SK-N-MC (cell line): Measurements from ENCODE around the gene TRIM8.

Experiments
- DNase-seq: peaks from one replicate; pipeline ENCODE4 v3.0.0-alpha.2; 2011; ENCODE audit warnings: low read depth, low spot score
- H3K27ac ChIP-seq: fragments of 200-600 bp; sonication (generic); 2 replicates; pipeline ENCODE4 v1.5.1; 2016; ENCODE audit warnings: mixed run types
- H3K36me3 ChIP-seq: fragments of 200-600 bp; sonication (generic); 2 replicates; pipeline ENCODE4 v1.6.1; 2017; ENCODE audit warnings: antibody characterized with exemption, low read length, mixed read lengths; ENCODE audit not compliant: insufficient read depth
- H3K4me3 ChIP-seq: fragments of 200-600 bp; sonication (generic); 2 replicates; pipeline ENCODE4 v1.5.1; 2016
- H3K9ac ChIP-seq: fragments of 200-600 bp; sonication (generic); 2 replicates; pipeline ENCODE4 v1.8.0; 2017; ENCODE audit warnings: mixed run types, mixed read lengths; ENCODE audit not compliant: insufficient read length
- H3K9me3 ChIP-seq: fragments of 200-600 bp; sonication (generic); 2 replicates; pipeline ENCODE4 v1.6.1; 2017; ENCODE audit warnings: low read depth, mild to moderate bottlenecking, antibody characterized with exemption, low read length, moderate library complexity, mixed read lengths
- EZH2 ChIP-seq: fragments of 200-600 bp; sonication (generic); IDR thresholded peaks from one replicate; pipeline ENCODE4 v1.6.1; 2017; ENCODE audit warnings: antibody characterized with exemption
- FOXP2 ChIP-seq: optimal IDR thresholded peaks from 2 replicates; pipeline ENCODE3; 2011; ENCODE audit warnings: mild to moderate bottlenecking, moderate library complexity; ENCODE audit not compliant: insufficient read depth; ENCODE audit errors: extremely low read length, control extremely low read depth
- POLR2AphosphoS5 ChIP-seq: IDR thresholded peaks from 2 replicates; pipeline ENCODE4 v1.6.1; 2012; ENCODE audit warnings: mild to moderate bottlenecking, low read depth, low read length, borderline replicate concordance

Gene TRIM8

DNA sequence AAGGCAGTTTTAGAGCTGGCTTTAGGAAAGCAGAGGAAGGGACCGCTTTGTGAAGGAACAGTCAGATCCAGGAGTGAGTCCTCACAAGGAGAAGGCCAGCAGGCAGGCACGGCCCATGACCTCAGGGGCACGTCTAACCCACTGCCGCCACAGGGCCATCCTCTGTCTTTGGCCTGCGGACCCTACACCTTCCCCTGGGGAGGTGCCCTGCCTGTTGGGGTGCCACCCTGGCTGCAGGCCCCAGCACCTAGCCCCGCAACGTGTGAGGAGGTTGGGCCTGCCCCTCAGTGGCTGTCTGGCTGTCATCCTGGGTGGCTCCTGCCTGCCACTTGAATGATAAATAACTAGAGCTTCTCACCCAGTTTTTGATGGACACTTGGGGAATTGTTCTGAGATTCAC lies 31.0 kb upstream of the TRIM8 start:
- Histone ChIP-seq H3K9ac (no peak overlapping the region), H3K36me3 (no peaks in the 10 kb centered on the region; the same call in 1 of the 2 replicates), H3K4me3 (no peak overlapping the region), H3K27ac (no peak overlapping the region), H3K9me3 (no peaks in the 10 kb centered on the region)
- DNase-seq = no peak
- no peak for TF ChIP-seq EZH2

DNA sequence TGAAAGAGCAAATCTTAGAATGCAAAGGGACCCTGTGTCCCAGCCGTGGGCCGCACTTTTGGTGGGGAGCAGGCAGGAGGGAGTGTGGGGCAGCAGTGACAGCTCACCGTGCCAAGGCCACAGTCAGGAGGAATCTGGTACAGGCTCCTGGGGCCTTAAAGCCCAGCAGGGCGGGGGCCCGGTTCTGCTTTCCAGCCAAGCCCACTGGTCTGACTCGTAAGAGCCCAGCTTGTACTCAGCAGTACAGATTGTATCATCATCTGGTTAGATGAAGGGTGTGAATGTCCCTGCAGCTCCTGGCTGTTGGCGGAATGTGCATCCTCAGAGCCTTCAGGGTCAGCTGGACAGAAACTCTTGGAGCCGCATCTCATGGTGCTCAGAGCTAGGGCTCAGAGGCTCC lies 30.5 kb upstream of the TRIM8 start:
- Histone ChIP-seq H3K9me3 (no peaks in the 10 kb centered on the region), H3K4me3 (no peak overlapping the region), H3K36me3 (no peaks in the 10 kb centered on the region; the same call in 1 of the 2 replicates), H3K27ac (no peak overlapping the region), H3K9ac (no peak overlapping the region)
- DNase-seq = no peak
- no peak for TF ChIP-seq POLR2AphosphoS5
- TF ChIP-seq EZH2 = no peak
- no peak for TF ChIP-seq FOXP2

DNA sequence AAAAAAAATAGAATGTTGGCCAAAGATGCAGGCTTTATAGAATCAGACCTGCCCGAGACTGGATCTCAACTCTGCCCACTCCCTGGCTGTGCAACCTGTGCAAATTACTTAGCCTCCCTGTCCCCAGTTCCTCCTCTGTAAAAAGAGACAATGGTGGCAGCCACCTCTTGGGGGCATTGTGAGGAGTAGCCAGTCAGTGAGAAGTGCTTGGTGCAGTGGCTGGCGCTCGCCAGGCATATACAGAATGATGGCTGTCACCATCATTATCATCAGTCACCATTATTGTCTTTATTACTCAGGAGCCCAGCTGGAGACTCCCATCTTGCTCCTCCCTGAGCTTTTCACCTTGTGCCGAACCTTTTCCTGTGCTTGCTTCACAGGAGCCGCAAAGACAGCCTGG lies 29.4 kb upstream of the TRIM8 start:
- no peak overlapping the region for H3K9ac ChIP-seq
- no peak overlapping the region for H3K4me3 ChIP-seq
- H3K27ac ChIP-seq = no peak overlapping the region
- no peaks in the 10 kb centered on the region; the same call in 1 of the 2 replicates for H3K36me3 ChIP-seq
- no peaks in the 10 kb centered on the region for H3K9me3 ChIP-seq
- TF ChIP-seq FOXP2 (no peak), POLR2AphosphoS5 (no peak)
- no peak for DNase-seq

DNA sequence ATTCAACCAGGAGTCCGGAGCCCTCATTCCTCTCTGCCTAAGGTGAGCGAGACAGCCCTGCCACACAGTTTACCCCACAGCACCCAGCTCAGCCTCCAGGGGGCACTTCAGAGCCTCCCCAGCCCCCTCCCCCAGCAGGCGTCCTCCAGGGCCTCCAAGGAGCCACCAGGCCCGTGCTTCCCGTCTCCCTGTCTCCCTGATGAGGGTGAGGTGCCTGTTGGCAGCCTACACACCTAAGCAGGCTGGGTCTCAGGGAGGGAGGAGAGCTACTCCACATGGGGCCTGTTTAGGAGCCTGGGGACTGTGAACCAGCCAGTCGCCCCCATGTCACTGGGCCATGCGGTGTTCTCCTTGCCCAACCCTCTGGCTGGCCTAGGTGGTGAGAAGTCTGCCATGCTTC lies 28.9 kb upstream of the TRIM8 start:
- TF ChIP-seq FOXP2 (no peak), EZH2 (no peak), POLR2AphosphoS5 (no peak)

DNA sequence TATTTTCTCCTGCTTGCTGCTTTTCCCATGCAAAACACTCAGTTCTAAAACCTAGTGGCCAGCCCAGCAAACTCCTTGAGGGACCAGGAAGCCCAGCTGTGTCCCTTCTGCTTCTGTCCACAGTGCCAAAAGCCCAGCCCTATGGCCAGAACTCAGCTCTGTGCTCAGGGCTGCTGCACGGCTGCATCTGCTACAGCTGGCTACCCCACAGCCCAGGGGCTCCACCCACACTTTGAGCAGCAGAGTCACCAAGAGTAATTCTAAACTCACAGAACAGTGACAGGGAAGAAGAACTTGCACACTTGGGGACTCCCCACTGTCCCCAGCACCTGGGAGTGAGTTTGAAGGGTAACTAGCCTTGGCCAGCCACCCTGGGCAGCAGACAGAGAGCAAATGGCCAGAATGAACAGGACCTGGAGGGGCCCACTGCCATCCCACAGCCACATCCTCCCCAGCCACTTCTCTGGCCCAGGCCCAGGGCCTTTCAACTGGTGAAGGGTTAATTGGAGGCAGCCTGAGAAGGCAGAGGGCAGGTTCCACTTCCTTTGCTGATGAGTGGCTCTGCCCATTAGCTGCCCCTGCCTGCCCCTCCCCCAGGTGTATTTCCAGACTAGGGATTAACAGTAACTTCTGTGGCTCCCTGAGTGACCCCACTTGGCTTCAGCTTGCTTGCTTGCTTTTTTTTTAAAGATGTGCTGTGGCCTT lies 28.1 kb upstream of the TRIM8 start:
- Histone ChIP-seq H3K9ac (no peak overlapping the region), H3K36me3 (no peaks in the 10 kb centered on the region; the same call in 1 of the 2 replicates), H3K27ac (no peak overlapping the region), H3K4me3 (no peak overlapping the region), H3K9me3 (no peaks in the 10 kb centered on the region)
- no peak for DNase-seq
- TF ChIP-seq FOXP2 (no peak), POLR2AphosphoS5 (no peak), EZH2 (no peak)

More for the DNA sequence above, 28.9 kb upstream of the TRIM8 start:
- H3K36me3 ChIP-seq = no peaks in the 10 kb centered on the region; the same call in 1 of the 2 replicates
- no peak overlapping the region for H3K4me3 ChIP-seq
- H3K9ac ChIP-seq = no peak overlapping the region
- DNase-seq = no peak
- H3K27ac ChIP-seq = no peak overlapping the region
- no peaks in the 10 kb centered on the region for H3K9me3 ChIP-seq

DNA sequence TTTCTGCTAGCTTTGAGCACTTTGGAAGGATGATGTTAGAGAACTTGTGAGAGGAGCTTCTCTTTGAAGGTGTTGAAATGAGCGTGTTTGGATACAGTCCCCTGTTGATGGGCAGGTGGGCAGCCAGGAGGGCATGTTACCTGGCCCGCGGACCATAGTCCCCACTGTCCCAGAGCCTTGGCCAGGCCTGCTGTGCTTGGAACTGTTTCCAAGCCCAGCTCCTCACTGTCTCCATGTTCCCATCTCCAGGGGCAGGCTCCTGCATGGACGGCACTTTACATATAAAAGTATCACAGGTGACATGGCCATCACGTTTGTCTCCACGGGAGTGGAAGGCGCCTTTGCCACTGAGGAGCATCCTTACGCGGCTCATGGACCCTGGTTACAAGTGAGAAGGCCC lies 27.2 kb upstream of the TRIM8 start:
- Histone ChIP-seq H3K4me3 (no peak overlapping the region), H3K9me3 (no peaks in the 10 kb centered on the region), H3K27ac (no peak overlapping the region), H3K36me3 (no peaks in the 10 kb centered on the region; the same call in 1 of the 2 replicates), H3K9ac (no peak overlapping the region)
- TF ChIP-seq EZH2 (no peak), FOXP2 (no peak), POLR2AphosphoS5 (no peak)
- DNase-seq = no peak

DNA sequence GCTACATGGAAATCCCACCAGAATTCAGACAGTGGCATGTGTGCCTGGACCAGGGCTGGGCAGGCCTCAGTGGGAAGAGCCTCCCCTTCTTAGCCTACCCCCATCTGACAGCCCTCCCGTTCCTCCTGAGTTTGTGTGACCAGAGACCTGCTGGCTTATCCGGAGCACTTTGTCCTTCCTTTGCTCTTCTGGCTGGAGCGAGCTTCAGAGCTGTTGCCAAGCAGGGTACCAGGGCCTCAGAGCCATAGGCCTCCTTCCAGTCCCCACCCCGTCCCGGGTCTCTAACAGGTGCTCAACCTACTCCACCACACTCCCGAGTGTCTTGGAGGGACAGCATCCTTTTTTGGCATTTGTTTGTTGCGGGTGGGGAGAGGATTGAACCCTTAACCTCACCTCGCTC lies 26.5 kb upstream of the TRIM8 start:
- Histone ChIP-seq H3K9me3 (no peaks in the 10 kb centered on the region), H3K4me3 (no peak overlapping the region), H3K27ac (no peak overlapping the region), H3K36me3 (no peaks in the 10 kb centered on the region; the same call in 1 of the 2 replicates), H3K9ac (no peak overlapping the region)
- DNase-seq = no peak
- TF ChIP-seq EZH2 (no peak), POLR2AphosphoS5 (no peak), FOXP2 (no peak)

DNA sequence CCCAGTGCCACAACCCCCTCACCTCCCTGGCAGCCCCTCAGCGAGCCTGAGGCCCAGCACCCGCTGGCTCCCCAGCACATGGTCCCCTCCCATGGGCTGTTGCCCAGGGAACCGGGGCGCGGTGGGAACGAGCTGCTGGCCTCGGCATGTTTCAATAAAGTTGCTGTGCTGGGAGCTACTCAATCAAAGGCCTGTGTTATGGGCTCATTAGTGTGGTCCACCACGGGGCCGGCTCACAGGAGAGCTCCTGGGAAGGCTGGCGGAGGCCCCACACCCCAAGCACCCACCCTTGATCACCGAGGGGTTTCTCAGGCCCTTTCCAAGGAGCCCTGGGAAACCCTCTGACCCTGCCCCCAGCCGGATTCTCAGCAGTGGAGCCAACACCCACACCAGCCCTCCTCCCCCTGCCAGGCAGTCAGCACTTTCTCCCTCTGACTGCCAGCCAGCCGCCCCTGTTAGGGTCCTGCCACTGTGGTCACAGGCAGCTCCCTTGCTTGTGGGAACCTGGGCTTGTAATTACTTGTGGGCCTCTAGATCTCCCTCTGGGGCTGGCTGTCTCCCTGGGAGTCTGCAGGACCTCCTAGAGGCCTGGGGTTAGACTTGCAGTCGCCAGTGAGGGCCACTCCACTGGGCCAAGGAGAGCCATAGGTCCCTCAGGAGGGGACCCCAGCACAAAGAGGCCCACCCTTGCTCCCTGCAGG lies 24.8 kb upstream of the TRIM8 start:
- Histone ChIP-seq H3K36me3 (no peaks in the 10 kb centered on the region; the same call in 1 of the 2 replicates), H3K9ac (no peak overlapping the region), H3K4me3 (no peak overlapping the region), H3K27ac (no peak overlapping the region), H3K9me3 (no peaks in the 10 kb centered on the region)
- DNase-seq = no peak
- no peak for TF ChIP-seq POLR2AphosphoS5
- TF ChIP-seq FOXP2 = no peak
- no peak for TF ChIP-seq EZH2
